GM20000 (cell line): ENCODE results near the gene CDC37.

Experiments used
- DNase-seq: peaks from one replicate; pipeline ENCODE4 v3.0.0; 2012; ENCODE audit warnings: low spot score
- TF ChIP-seq, protein P1 (sequence below): IDR thresholded peaks from 2 replicates; pipeline ENCODE4 v1.5.1; 2012; ENCODE audit warnings: mild to moderate bottlenecking, control low read depth; ENCODE audit errors: extremely low read depth, missing control alignments

Gene CDC37

DNA sequence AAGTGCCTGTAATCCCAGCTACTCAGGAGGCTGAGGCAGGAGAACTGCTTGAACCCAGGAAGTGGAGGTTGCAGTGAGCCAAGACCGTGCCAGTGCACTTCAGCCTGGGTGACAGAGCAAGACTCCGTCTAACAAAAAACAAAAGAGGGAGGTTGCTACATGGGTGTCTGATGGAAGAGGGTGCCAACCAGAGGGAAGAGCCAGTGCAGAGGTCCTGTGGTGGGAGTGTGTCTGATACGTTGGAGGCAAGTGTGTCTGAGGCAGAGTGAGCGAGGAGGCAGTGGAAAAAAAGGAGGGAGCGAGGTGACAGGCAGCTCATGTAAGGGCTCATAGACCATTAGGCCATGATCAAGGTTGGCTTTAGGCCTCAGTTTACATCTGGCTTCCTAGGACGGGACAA, 23.8 kb upstream of the CDC37 start:
- TF ChIP-seq, protein P1, sequence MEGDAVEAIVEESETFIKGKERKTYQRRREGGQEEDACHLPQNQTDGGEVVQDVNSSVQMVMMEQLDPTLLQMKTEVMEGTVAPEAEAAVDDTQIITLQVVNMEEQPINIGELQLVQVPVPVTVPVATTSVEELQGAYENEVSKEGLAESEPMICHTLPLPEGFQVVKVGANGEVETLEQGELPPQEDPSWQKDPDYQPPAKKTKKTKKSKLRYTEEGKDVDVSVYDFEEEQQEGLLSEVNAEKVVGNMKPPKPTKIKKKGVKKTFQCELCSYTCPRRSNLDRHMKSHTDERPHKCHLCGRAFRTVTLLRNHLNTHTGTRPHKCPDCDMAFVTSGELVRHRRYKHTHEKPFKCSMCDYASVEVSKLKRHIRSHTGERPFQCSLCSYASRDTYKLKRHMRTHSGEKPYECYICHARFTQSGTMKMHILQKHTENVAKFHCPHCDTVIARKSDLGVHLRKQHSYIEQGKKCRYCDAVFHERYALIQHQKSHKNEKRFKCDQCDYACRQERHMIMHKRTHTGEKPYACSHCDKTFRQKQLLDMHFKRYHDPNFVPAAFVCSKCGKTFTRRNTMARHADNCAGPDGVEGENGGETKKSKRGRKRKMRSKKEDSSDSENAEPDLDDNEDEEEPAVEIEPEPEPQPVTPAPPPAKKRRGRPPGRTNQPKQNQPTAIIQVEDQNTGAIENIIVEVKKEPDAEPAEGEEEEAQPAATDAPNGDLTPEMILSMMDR = no peak
- no peak for DNase-seq

DNA sequence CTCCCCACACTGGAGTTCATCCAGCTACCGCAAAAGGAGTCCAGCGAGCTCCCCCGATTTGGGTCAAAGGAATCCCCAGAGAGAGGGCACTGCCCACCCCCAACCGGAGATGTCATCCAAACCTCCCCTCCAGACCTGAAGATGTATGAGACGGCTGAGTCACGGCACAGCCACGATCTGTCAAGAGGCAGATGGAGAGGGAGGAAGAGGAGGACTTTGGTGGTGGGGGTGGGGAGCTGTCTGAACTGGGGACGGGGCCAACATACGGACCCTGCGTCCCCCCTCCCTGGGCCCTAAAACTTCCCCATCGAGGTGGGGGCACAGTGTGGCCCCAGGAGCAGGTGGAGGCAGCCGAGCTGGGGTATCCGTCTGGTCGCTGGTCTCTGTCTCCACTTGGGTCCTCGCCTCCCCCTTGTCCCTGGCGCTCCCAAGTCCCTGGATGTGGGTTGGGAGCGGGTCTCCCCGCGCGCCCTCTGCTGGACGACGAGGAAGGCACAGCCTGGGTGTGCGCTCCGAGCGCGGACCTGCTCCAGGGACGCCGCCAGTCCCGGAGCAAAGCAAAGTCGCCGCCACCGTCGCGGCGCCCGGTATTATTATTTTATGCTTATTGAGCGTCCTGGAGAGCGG, 20.8 kb upstream of the CDC37 start:
- DNase-seq = peak; percentile 79
- TF ChIP-seq, protein P1 = peak; percentile 93

DNA sequence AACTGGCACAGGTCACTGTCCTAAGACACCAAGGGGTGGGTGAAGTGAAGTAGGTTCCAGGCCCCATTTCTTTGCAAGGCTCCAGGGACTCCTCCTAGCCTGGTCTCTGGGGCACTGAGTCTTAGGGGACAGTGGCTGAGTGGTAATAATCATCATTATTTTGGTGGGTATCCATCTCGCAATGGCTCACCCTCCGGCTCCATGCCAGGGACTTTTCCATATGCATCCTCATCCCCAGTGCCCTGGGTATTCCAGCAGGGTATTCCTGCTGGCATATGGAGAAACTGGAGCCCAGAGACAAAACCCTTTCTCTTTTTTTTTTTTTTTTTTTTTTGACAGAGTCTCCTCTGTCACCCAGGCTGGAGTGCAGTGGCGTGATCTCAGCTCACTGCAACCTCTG, 19.5 kb upstream of the CDC37 start:
- DNase-seq = no peak
- TF ChIP-seq, protein P1 = no peak

DNA sequence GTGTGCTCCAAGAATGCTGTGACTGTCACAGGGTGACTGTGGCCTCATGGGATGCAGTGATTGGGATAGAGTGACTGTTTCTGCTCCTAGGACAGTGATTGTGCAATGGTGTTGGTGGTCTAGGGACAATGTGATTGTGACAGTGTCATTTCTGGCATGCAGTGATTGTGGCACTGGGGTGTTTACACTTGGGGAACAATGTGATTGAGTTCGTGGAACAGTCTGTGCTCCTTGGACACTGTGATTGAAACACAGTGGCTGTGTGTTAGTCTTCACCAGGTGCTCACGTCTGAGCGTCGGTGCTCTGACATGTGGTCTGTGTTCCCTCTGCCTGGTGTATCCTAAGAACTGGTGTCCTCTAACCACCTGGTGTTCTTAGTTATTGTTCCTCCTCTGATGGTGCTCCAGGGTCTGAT, 18.7 kb upstream of the CDC37 start:
- DNase-seq = peak; percentile 21
- TF ChIP-seq, protein P1 = no peak

DNA sequence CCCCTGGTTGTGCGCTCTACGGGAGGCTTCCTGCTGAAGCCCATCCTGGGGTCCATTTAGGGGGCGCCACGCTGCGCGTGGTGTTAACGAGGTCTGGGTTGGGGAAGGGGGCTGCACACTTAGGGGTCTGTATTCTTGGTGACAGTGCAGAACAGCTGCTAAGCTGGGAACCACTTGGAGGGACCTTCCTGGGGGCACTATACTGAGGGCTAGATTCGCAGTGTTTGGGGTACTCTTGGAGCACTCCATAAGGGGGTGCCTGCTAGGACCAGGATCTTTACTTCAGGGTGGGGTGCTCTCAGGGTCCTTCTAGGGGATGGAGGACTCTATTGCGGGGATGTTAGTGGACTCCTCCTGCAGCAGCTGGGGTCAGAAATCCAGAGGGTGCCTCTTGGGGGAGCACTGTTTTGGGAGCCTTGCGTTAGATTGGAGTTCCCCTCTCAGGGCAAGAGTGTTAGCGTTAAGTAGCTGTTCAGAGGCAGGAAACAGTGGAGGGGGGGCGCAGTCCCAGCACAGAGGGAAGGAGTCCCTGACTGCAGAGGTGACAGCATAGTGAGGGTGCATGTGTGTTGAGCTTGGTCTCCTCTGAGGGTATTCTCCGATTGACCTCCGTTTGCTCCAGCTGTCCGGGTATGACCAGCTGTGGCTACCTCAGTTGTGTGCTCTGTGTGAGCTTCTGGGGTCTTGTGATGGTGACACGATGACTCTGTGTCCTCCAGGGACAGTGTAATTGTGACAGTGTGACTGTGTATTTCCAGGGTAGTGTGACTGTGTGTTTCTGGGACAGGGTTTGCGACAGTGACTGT, 18.1 kb upstream of the CDC37 start:
- TF ChIP-seq, protein P1 = no peak

DNA sequence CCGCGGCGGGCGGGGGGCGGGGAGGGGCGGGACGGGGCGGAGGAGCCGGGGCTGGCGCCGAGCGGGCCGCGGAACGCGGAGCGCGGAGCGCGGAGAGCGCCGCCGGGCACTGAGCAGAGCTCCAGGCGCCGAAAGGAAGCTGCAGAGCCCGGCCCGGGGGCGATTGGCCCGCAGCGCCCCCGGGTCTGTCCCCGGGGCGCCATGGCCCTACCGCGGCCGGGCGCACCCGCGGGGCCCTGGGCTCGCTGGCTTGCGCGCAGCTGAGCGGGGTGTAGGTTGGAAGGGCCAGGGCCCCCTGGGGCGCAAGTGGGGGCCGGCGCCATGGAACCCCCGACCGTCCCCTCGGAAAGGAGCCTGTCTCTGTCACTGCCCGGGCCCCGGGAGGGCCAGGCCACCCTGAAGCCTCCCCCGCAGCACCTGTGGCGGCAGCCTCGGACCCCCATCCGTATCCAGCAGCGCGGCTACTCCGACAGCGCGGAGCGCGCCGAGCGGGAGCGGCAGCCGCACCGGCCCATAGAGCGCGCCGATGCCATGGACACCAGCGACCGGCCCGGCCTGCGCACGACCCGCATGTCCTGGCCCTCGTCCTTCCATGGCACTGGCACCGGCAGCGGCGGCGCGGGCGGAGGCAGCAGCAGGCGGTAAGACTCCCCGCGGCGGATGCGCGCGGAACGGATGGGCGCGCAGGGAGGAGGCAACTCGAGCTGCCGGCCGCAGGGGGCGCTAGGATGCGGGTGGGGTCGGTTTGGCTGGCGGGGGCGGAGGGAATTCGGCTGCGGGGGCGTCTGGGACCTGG, 17.3 kb upstream of the CDC37 start, which contains the start of gene PDE4A:
Gene PDE4A (plus strand): TSS at position 95 of the 796 bp plus-strand sequence. CDS start 227 bp downstream, at position 322.
- TF ChIP-seq, protein P1 = peak; percentile 75
- DNase-seq = peak; percentile 71

More for the DNA sequence above, 18.1 kb upstream of the CDC37 start:
- DNase-seq = peak; percentile 55
